GM12874 (cell line): Measurements from ENCODE around the gene TRABD.

Experiments
- TF ChIP-seq, protein P1 (sequence below): IDR thresholded peaks from 2 replicates; pipeline ENCODE4 v1.5.1; 2011; ENCODE audit warnings: low read depth, mild to moderate bottlenecking, control low read depth, low read length, moderate library complexity; ENCODE audit not compliant: insufficient read depth

The TRABD gene

DNA sequence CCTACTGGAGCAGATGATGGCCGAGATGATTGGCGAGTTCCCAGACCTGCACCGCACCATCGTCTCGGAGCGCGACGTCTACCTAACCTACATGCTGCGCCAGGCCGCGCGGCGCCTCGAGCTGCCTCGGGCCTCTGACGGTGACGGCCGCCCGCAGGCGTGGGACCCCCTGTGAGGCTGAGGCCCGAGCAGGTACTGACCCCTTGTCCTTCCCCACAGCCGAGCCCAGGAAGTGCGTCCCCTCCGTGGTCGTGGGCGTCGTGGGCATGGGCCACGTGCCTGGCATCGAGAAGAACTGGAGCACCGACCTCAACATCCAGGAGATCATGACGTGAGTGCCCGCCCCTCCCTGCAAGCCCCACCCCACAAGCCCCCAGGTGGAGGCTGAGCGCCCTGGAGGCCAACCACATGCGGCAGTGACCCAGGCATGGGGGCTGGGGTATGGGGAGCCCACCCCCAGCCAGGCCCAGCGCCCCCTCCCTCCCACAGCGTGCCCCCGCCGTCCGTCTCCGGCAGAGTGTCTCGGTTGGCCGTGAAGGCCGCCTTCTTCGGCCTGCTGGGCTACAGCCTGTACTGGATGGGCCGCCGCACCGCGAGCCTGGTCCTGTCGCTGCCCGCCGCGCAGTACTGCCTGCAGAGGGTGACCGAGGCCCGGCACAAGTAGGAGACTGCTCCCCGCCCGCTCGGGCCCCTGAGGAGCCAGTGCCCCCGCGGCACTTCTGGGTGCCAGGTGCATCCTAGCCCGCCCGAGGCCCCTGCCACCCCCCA is 12.3 kb downstream of the TRABD start:
- TF ChIP-seq, protein P1, sequence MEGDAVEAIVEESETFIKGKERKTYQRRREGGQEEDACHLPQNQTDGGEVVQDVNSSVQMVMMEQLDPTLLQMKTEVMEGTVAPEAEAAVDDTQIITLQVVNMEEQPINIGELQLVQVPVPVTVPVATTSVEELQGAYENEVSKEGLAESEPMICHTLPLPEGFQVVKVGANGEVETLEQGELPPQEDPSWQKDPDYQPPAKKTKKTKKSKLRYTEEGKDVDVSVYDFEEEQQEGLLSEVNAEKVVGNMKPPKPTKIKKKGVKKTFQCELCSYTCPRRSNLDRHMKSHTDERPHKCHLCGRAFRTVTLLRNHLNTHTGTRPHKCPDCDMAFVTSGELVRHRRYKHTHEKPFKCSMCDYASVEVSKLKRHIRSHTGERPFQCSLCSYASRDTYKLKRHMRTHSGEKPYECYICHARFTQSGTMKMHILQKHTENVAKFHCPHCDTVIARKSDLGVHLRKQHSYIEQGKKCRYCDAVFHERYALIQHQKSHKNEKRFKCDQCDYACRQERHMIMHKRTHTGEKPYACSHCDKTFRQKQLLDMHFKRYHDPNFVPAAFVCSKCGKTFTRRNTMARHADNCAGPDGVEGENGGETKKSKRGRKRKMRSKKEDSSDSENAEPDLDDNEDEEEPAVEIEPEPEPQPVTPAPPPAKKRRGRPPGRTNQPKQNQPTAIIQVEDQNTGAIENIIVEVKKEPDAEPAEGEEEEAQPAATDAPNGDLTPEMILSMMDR = no peak

DNA sequence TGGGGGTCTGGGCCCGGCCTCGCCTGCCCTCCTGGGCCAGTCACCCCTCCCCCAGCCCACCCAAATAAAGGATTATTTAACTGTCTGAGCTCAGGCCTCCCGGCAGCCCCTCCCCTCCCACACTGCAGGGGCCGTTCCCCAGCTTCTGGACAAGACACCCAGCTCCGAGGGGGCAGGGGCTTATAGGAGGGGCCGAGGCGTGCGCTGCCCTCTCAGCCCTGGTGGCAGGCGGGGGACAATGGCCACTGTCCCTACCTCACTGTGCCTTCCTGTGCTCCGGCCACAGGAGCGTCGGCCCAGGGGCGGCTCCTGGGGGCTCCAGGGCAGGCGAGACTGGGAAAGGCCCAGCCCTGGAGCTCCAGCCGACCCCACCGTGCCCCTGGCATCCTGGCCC is 12.9 kb downstream of the TRABD start:
- TF ChIP-seq, protein P1 = no peak

DNA sequence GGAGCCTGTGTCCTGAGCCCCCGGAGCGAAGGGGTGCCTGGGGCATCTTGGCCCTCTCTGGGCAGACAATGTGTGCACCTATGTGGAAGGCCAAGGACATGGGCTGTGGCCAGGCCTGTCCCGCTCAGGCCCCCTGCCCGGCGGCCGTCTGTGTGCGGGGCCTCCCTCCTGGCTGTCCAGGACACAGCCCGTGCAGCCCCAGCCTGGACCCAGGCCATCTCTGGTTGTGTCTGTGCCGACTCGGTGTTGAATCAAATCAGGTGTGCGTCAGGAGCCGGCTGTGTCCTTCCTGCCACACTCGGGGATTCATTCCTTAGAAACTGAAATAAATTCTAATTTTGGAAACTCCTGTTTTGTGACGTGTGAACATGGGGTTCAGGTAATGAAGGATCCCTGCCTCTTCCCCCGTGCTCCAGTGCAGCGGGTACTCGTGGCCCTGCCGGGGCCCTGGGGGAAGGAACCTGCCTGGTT is 13.6 kb downstream of the TRABD start:
- TF ChIP-seq, protein P1 = no peak

DNA sequence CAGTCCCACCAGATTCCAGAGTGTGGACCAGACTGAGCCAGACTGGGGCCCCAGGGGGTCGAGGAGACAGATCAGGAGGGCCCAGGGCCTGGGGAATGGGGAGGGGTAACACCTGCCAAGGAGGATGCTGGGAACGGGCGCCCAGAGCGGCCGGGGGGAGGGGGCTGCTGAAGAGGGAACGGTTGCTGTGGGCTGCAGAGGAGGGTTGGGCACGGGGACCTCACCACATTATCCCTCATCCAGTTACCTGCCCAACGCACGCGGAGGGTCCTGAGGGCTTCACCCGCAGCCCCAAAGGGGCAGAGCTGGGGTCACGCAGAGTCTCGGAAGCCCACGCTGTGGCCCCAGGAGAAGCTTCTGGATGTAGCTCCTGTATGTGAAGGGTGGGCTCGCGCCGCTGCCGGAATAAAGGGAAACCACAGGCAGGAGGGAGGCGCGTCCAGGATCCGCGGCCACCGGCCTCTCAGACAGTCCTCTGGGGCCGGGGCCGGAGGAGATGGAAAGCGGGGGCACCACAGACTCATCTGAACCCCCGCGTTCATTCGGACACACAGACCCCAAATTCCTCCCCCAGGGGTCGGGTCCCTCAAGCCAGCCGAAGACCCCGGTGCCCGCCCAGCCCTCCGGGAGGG is 14.2 kb downstream of the TRABD start:
- TF ChIP-seq, protein P1 = no peak

DNA sequence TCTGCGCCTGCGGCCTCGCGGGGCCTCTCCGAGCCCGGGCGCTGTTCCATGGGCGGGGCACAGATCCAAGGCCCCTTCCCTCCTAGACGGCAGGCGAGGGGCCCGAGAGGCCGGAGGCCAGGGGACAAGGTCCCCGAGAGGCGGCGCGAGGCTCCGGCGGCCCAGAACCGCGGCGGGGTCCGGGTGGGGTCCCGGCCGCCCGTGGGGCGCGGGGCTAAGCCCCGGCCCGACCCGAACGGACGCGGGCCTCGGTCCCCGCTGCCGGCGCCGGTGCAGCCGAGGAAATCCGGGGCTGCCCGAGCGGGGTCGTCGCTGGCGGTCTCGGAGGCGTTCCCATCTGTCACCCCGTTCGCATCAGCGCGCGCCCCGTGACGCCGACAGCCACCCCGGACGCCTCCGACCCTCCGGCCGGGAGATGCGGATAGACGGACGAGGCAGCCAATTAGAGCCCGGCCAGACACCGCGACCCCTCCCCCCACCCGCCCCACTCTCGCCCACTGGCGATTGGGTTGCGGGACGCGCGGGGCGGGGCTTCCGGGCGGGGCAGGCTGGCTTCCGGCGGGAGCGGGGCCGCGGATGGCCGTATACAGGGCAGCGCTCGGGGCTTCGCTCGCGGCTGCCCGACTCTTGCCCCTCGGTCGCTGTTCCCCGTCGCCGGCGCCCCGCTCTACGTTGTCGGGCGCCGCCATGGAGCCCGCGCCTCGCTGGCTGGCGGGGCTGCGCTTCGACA is 14.9 kb downstream of the TRABD start, which contains the start of gene SELENOO:
SELENOO (plus strand) TSS at position 551 of the 730 bp plus-strand sequence; CDS start at position 577, 26 bp downstream.
- TF ChIP-seq, protein P1 = no peak

DNA sequence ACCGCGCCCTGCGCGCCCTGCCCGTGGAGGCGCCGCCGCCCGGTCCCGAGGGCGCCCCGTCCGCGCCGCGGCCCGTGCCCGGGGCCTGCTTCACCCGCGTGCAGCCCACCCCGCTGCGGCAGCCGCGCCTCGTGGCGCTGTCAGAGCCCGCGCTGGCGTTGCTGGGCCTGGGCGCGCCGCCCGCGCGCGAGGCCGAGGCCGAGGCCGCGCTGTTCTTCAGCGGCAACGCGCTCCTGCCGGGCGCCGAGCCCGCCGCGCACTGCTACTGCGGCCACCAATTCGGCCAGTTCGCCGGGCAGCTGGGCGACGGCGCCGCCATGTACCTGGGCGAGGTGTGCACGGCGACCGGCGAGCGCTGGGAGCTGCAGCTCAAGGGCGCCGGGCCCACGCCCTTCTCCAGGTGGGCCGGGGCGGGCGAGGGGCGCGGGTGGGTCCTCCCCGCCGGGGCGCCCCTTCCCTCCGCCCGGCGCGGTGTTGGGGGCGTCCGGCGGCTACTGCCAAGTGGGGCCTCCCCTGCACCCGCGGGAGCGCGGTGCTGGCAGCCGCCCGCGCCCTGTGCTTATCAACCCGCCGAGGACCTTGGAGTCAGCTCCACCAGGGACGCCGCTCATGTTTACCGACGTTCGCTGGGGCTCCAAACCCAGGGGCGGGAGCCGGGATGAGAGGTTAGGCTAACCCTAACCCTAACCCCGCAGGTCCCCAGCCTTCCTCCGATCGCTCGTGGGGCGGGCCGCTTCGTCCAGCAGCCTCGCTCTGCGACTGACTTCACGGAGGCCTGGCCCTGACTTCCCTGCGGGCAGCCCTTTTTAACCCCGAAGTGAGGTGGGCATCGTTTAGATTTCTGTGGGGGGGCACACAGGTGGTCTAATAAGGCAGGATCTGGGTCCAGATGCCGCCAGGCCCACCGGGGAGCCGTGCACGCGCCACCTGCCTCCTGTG is 15.7 kb downstream of the TRABD start:
- TF ChIP-seq, protein P1 = no peak
